GM12878 (cell line): ENCODE results near the gene TBC1D30. TPM values are rescaled to one million over a fixed set of nuclear protein-coding genes. Genes with fewer than 3 reads are reported as not detected.

Experiments used
- BHLHE40 ChIP-seq, 2 experiments: fragments of 450-650 bp in 1 of 2; IDR thresholded peaks; 2 replicates each; pipeline ENCODE4 v1.6.1; 2011 to 2017; ENCODE audit warnings: low read depth in 2 of 2, borderline replicate concordance in 1 of 2, improper control_type of control experiment in 1 of 2, low read length in 1 of 2, mild to moderate bottlenecking in 1 of 2
- CBX3 ChIP-seq: fragments of 200-600 bp; sonication (generic); IDR thresholded peaks from 2 replicates; pipeline ENCODE4 v1.6.1; 2016; ENCODE audit warnings: low read depth, borderline replicate concordance
- CHD4 ChIP-seq: fragments of 200-600 bp; sonication (generic); IDR thresholded peaks from 2 replicates; pipeline ENCODE4 v1.6.1; 2016; ENCODE audit warnings: mild to moderate bottlenecking
- EED ChIP-seq: sonication (generic); IDR thresholded peaks from 2 replicates; pipeline ENCODE4 v1.6.1; 2016; ENCODE audit warnings: antibody characterized with exemption, low read depth
- FOXK2 ChIP-seq: fragments of 450-650 bp; IDR thresholded peaks from 2 replicates; pipeline ENCODE4 v1.6.1; 2017; ENCODE audit warnings: mild to moderate bottlenecking, moderate library complexity
- HDAC2 ChIP-seq: fragments of 200-600 bp; sonication (generic); IDR thresholded peaks from 2 replicates; pipeline ENCODE4 v1.6.1; 2017
- JUND ChIP-seq: IDR thresholded peaks from 2 replicates; pipeline ENCODE4 v1.6.1; 2012; ENCODE audit warnings: low read depth, mild to moderate bottlenecking, low read length, improper control_type of control experiment, moderate library complexity
- MEF2B ChIP-seq: fragments of 450-650 bp; IDR thresholded peaks from 2 replicates; pipeline ENCODE4 v1.6.1; 2018; ENCODE audit warnings: mild to moderate bottlenecking, moderate library complexity; ENCODE audit not compliant: partially characterized antibody, poor library complexity, severe bottlenecking
- NBN ChIP-seq: fragments of 450-650 bp; IDR thresholded peaks from 2 replicates; pipeline ENCODE4 v1.6.1; 2016
- NFYA ChIP-seq: IDR thresholded peaks from 2 replicates; pipeline ENCODE4 v1.6.1; 2011; ENCODE audit warnings: low read depth, mild to moderate bottlenecking, low read length, improper control_type of control experiment, borderline replicate concordance
- POLR2AphosphoS5 ChIP-seq: IDR thresholded peaks from 2 replicates; pipeline ENCODE4 v1.6.1; 2011; ENCODE audit warnings: mild to moderate bottlenecking, low read length, inconsistent platforms
- SREBF1 ChIP-seq: IDR thresholded peaks from 2 replicates; pipeline ENCODE4 v1.6.1; 2012; ENCODE audit warnings: mild to moderate bottlenecking, low read length
- ZSCAN29 ChIP-seq: fragments of 450-650 bp; IDR thresholded peaks from 2 replicates; pipeline ENCODE4 v1.6.1; 2017; ENCODE audit warnings: mild to moderate bottlenecking, moderate library complexity
- ZZZ3 ChIP-seq: IDR thresholded peaks from 2 replicates; pipeline ENCODE4 v1.6.1; 2011; ENCODE audit warnings: low read depth; ENCODE audit not compliant: control insufficient read depth, insufficient read length
- polyA plus RNA-seq, 11 experiments: library from polyadenylated mRNA; depleted of rRNA in 4 of 11; unstranded in 6 of 11; stranded (reverse) in 5 of 11; fragments of >200 nt; fragmentation: Nextera tagmentation in 4 of 11; fragmentation: Illumina TruSeq in 1 of 11; extraction: Ambion mirVana in 4 of 11; extraction: Trizol in 1 of 11; gene quantifications; 1 replicate in 1 of 11; 2 replicates in 10 of 11; pipeline versions ENCODE4 v1.2.1 to v1.2.3, GENCODE V29; 2011 to 2016; ENCODE audit warnings: inconsistent platforms in 2 of 11, missing spikeins in 2 of 11, low read depth in 1 of 11
- total RNA-seq, 4 experiments: library from RNA; depleted of rRNA in 3 of 4; stranded (reverse); fragments of >200 nt in 3 of 4; fragmentation: Illumina TruSeq in 1 of 4; extraction: Trizol in 1 of 4; gene quantifications; 2 replicates each; pipeline versions ENCODE4 v1.2.1 to v1.2.3, GENCODE V29; 2013 to 2021
- TF ChIP-seq, protein P1 (sequence below): fragments of 450-650 bp; IDR thresholded peaks from 2 replicates; pipeline ENCODE4 v1.6.1; 2017; ENCODE audit warnings: antibody characterized with exemption, mild to moderate bottlenecking, moderate library complexity
- TF ChIP-seq, protein P2 (sequence below): fragments of 450-650 bp; IDR thresholded peaks from 2 replicates; pipeline ENCODE4 v1.6.1; 2017; ENCODE audit warnings: mild to moderate bottlenecking, low read depth, inconsistent platforms; ENCODE audit not compliant: poor library complexity, severe bottlenecking
- TF ChIP-seq, protein P3 (sequence below): IDR thresholded peaks from 2 replicates; pipeline ENCODE4 v1.6.1; 2012; ENCODE audit warnings: improper control_type of control experiment, low read depth, low read length; ENCODE audit not compliant: insufficient replicate concordance

TBC1D30 gene
- total and polyA plus RNA-seq, 10 of the 15 experiments (the other 5 are each of a cell fraction or from before 2014, with no cell fraction given): 1.2 to 23.3 (median 11.1) TPM

DNA sequence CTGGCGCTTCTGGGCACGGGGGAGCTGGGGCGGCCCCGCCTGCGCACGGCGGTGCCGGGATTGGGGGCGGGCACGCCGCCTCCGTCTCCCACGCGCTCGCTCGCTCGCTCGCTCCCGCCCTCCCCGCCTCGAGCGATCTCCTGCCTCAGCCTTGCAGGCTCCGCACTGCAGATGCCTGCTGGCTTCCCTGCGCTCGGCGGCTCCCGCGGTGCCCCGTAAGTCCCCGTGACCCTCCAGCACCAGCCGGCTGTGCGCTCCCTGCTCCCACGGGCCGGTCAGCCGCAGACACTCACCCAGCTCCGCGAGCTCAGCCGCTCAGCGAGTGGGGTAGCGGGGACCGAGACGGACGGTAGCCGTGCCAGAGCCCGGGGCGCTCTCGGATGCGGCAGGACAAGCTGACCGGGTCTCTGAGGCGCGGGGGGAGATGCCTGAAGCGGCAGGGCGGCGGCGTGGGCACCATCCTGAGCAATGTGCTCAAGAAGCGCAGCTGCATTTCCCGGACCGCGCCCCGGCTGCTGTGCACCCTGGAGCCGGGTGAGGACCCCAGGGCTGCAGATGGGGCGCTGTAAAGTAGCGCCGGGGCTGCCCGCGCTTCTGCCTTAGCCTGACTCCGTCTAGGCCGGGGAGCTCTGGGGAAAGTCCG, at the start of gene TBC1D30 (continued):
- TF ChIP-seq POLR2AphosphoS5 (peak; percentile 61; the same call in 1 of the 2 replicates), ZZZ3 (no peak), SREBF1 (no peak), CHD4 (no peak), EED (no peak; the same call in 1 of the 2 replicates), MEF2B (no peak), CBX3 (no peak), NFYA (no peak), JUND (no peak), NBN (0 out of 2 replicates have a peak, but pooled peaks have one; percentile 4), FOXK2 (no peak), BHLHE40 (IDR thresholded peaks at IDR 0.05; ENCODE audit: borderline replicate concordance in 1 of 2, low read depth in 2 of 2, low read length in 1 of 2) (peak in 1 of 2 experiments; percentile 74; a peak in 2 of 4 replicates), HDAC2 (no peak), ZSCAN29 (no peak)
- TF ChIP-seq, protein P1, sequence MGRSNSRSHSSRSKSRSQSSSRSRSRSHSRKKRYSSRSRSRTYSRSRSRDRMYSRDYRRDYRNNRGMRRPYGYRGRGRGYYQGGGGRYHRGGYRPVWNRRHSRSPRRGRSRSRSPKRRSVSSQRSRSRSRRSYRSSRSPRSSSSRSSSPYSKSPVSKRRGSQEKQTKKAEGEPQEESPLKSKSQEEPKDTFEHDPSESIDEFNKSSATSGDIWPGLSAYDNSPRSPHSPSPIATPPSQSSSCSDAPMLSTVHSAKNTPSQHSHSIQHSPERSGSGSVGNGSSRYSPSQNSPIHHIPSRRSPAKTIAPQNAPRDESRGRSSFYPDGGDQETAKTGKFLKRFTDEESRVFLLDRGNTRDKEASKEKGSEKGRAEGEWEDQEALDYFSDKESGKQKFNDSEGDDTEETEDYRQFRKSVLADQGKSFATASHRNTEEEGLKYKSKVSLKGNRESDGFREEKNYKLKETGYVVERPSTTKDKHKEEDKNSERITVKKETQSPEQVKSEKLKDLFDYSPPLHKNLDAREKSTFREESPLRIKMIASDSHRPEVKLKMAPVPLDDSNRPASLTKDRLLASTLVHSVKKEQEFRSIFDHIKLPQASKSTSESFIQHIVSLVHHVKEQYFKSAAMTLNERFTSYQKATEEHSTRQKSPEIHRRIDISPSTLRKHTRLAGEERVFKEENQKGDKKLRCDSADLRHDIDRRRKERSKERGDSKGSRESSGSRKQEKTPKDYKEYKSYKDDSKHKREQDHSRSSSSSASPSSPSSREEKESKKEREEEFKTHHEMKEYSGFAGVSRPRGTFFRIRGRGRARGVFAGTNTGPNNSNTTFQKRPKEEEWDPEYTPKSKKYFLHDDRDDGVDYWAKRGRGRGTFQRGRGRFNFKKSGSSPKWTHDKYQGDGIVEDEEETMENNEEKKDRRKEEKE: no peak
- TF ChIP-seq, protein P2, sequence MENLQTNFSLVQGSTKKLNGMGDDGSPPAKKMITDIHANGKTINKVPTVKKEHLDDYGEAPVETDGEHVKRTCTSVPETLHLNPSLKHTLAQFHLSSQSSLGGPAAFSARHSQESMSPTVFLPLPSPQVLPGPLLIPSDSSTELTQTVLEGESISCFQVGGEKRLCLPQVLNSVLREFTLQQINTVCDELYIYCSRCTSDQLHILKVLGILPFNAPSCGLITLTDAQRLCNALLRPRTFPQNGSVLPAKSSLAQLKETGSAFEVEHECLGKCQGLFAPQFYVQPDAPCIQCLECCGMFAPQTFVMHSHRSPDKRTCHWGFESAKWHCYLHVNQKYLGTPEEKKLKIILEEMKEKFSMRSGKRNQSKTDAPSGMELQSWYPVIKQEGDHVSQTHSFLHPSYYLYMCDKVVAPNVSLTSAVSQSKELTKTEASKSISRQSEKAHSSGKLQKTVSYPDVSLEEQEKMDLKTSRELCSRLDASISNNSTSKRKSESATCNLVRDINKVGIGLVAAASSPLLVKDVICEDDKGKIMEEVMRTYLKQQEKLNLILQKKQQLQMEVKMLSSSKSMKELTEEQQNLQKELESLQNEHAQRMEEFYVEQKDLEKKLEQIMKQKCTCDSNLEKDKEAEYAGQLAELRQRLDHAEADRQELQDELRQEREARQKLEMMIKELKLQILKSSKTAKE: no peak
- TF ChIP-seq, protein P3, sequence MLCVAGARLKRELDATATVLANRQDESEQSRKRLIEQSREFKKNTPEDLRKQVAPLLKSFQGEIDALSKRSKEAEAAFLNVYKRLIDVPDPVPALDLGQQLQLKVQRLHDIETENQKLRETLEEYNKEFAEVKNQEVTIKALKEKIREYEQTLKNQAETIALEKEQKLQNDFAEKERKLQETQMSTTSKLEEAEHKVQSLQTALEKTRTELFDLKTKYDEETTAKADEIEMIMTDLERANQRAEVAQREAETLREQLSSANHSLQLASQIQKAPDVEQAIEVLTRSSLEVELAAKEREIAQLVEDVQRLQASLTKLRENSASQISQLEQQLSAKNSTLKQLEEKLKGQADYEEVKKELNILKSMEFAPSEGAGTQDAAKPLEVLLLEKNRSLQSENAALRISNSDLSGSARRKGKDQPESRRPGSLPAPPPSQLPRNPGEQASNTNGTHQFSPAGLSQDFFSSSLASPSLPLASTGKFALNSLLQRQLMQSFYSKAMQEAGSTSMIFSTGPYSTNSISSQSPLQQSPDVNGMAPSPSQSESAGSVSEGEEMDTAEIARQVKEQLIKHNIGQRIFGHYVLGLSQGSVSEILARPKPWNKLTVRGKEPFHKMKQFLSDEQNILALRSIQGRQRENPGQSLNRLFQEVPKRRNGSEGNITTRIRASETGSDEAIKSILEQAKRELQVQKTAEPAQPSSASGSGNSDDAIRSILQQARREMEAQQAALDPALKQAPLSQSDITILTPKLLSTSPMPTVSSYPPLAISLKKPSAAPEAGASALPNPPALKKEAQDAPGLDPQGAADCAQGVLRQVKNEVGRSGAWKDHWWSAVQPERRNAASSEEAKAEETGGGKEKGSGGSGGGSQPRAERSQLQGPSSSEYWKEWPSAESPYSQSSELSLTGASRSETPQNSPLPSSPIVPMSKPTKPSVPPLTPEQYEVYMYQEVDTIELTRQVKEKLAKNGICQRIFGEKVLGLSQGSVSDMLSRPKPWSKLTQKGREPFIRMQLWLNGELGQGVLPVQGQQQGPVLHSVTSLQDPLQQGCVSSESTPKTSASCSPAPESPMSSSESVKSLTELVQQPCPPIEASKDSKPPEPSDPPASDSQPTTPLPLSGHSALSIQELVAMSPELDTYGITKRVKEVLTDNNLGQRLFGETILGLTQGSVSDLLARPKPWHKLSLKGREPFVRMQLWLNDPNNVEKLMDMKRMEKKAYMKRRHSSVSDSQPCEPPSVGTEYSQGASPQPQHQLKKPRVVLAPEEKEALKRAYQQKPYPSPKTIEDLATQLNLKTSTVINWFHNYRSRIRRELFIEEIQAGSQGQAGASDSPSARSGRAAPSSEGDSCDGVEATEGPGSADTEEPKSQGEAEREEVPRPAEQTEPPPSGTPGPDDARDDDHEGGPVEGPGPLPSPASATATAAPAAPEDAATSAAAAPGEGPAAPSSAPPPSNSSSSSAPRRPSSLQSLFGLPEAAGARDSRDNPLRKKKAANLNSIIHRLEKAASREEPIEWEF: no peak
